Daoy (cell line): ENCODE results near the gene SCAF1. TPM values are rescaled to one million over a fixed set of nuclear protein-coding genes. Genes with fewer than 3 reads are reported as not detected.

Experiments
- total RNA-seq: library from RNA; depleted of rRNA; stranded (reverse); fragments of >200 nt; shearing (Covaris generic); gene quantifications from 2 replicates; pipeline ENCODE4 v1.2.3, GENCODE V29; 2014; rRNA removed

Gene SCAF1
- total RNA-seq, 1 experiment from 2014 or later, result 32.5 TPM

Other genes with a start within 250 kb of the SCAF1 start
- gene PTH2, start 218.8 kb upstream of the SCAF1 start, total RNA-seq, result not detected in 2 replicates
- not detected in 2 replicates for gene GFY, start 216.8 kb upstream of the SCAF1 start, total RNA-seq
- gene SLC17A7, start 200.7 kb upstream of the SCAF1 start, total RNA-seq, result not detected in 2 replicates
- gene PIH1D1, start 190.4 kb upstream of the SCAF1 start, total RNA-seq, result 146 and 200 TPM in 2 replicates
- gene ALDH16A1, start 189.0 kb upstream of the SCAF1 start, total RNA-seq, result 50.5 and 86.2 TPM in 2 replicates
- gene FLT3LG, start 168.0 kb upstream of the SCAF1 start, total RNA-seq, result 1.5 and 4.7 TPM in 2 replicates
- 2,661 and 3,645 TPM in 2 replicates for gene RPL13A, start 154.6 kb upstream of the SCAF1 start, total RNA-seq
- gene RPS11, start 145.8 kb upstream of the SCAF1 start, total RNA-seq, result 3,589 and 4,520 TPM in 2 replicates
- 3.5 and 3.7 TPM in 2 replicates for gene FCGRT, start 129.5 kb upstream of the SCAF1 start, total RNA-seq
- 178 and 202 TPM in 2 replicates for gene RCN3, start 114.2 kb upstream of the SCAF1 start, total RNA-seq
- 182 and 246 TPM in 2 replicates for gene NOSIP, start 61.7 kb upstream of the SCAF1 start, total RNA-seq
- gene PRRG2, start 60.9 kb upstream of the SCAF1 start, total RNA-seq, result 0.30 and 5.8 TPM in 2 replicates
- gene PRR12, start 51.0 kb upstream of the SCAF1 start, total RNA-seq, result 1.7 and 2.5 TPM in 2 replicates
- 11.0 and 12.7 TPM in 2 replicates for gene RRAS, start 2.1 kb upstream of the SCAF1 start, total RNA-seq
- gene IRF3, start 23.6 kb downstream of the SCAF1 start, total RNA-seq, result 88.0 and 110 TPM in 2 replicates
- gene BCL2L12, start 23.7 kb downstream of the SCAF1 start, total RNA-seq, result 15.5 and 18.1 TPM in 2 replicates
- 338 and 386 TPM in 2 replicates for gene PRMT1, start 35.1 kb downstream of the SCAF1 start, total RNA-seq
- 0.27 and 0.40 TPM in 2 replicates for gene ADM5, start 47.4 kb downstream of the SCAF1 start, total RNA-seq
- 5.0 and 8.3 TPM in 2 replicates for gene CPT1C, start 48.9 kb downstream of the SCAF1 start, total RNA-seq
- not detected in 2 replicates for gene TSKS, start 121.1 kb downstream of the SCAF1 start, total RNA-seq
- 44.8 and 46.5 TPM in 2 replicates for gene AP2A1, start 124.8 kb downstream of the SCAF1 start, total RNA-seq
- gene FUZ, start 171.1 kb downstream of the SCAF1 start, total RNA-seq, result 9.9 and 20.1 TPM in 2 replicates
- 17.8 and 29.9 TPM in 2 replicates for gene MED25, start 176.1 kb downstream of the SCAF1 start, total RNA-seq
- gene PTOV1, start 208.9 kb downstream of the SCAF1 start, total RNA-seq, result 61.2 and 67.8 TPM in 2 replicates
- 36.9 and 38.4 TPM in 2 replicates for gene PNKP, start 225.4 kb downstream of the SCAF1 start, total RNA-seq
- 9.6 and 10.5 TPM in 2 replicates for gene AKT1S1, start 235.1 kb downstream of the SCAF1 start, total RNA-seq
- 5.9 and 8.1 TPM in 2 replicates for gene TBC1D17, start 235.5 kb downstream of the SCAF1 start, total RNA-seq